ENCODE results near the gene PPIP5K1.

The PPIP5K1 gene

GRCh38 chr15:43484455-43484854, 105.6 kb downstream of the PPIP5K1 start:
- no peak for DNase-seq
